Karpas-422 (cell line): ENCODE results near the gene CHTF18. TPM values are rescaled to one million over a fixed set of nuclear protein-coding genes. Genes with fewer than 3 reads are reported as not detected.

Experiments used
- DNase-seq: peaks from one replicate; pipeline ENCODE4 v3.0.0-alpha.2; 2015
- H2AFZ ChIP-seq: fragments of 200-600 bp; sonication (generic); 2 replicates; pipeline ENCODE4 v1.6.1; 2014; ENCODE audit warnings: antibody characterized with exemption, low read length, mixed read lengths
- H3K27ac ChIP-seq: fragments of 200-600 bp; sonication (generic); 2 replicates; pipeline ENCODE4 v1.5.1; 2014; ENCODE audit warnings: mild to moderate bottlenecking, low read length, moderate library complexity
- H3K27me3 ChIP-seq: fragments of 200-600 bp; sonication (generic); 2 replicates; pipeline ENCODE4 v1.6.1; 2014; ENCODE audit warnings: low read length, mixed read lengths
- H3K36me3 ChIP-seq: fragments of 200-600 bp; sonication (generic); 2 replicates; pipeline ENCODE4 v1.6.1; 2014; ENCODE audit warnings: low read length, mixed read lengths; ENCODE audit not compliant: insufficient read depth
- H3K4me1 ChIP-seq: fragments of 200-600 bp; sonication (generic); 2 replicates; pipeline ENCODE4 v1.6.1; 2014; ENCODE audit warnings: mild to moderate bottlenecking, low read length, mixed read lengths
- H3K4me2 ChIP-seq: fragments of 200-600 bp; sonication (generic); 2 replicates; pipeline ENCODE4 v1.6.1; 2014; ENCODE audit warnings: low read length, low read depth, mild to moderate bottlenecking; ENCODE audit not compliant: poor library complexity, severe bottlenecking
- H3K4me3 ChIP-seq: fragments of 200-600 bp; sonication (generic); 2 replicates; pipeline ENCODE4 v1.5.1; 2014; ENCODE audit warnings: mild to moderate bottlenecking, antibody characterized with exemption, low read length, mixed read lengths
- H3K79me2 ChIP-seq: fragments of 200-600 bp; sonication (generic); 2 replicates; pipeline ENCODE4 v1.6.1; 2014; ENCODE audit warnings: mild to moderate bottlenecking, low read length, mixed read lengths
- H3K9ac ChIP-seq: fragments of 200-600 bp; sonication (generic); 2 replicates; pipeline ENCODE4 v1.6.0; 2014; ENCODE audit warnings: low read length
- H3K9me2 ChIP-seq: fragments of 200-600 bp; sonication (generic), shearing (Covaris generic); replicated peaks from 2 replicates; pipeline ENCODE4 v1.6.0; 2014; ENCODE audit warnings: mild to moderate bottlenecking, low read length, moderate library complexity; ENCODE audit not compliant: insufficient read depth
- H3K9me3 ChIP-seq: fragments of 300-700, 200-600 bp; sonication (generic); 2 replicates; pipeline ENCODE4 v1.6.1; 2014; ENCODE audit warnings: low read length, mixed read lengths
- H4K20me1 ChIP-seq: fragments of 200-600 bp; sonication (generic); 2 replicates; pipeline ENCODE4 v1.6.1; 2014; ENCODE audit warnings: mild to moderate bottlenecking, antibody characterized with exemption, low read length, low read depth; ENCODE audit not compliant: insufficient read depth
- total RNA-seq: library from RNA; depleted of rRNA; stranded (reverse); fragments of >200 nt; shearing (Covaris generic); gene quantifications from 2 replicates; pipeline ENCODE4 v1.2.3, GENCODE V29; 2014; ENCODE audit warnings: low replicate concordance

CHTF18 gene
- total RNA-seq, 1 experiment from 2014 or later: 7.9 TPM

GRCh38 chr16:754656-755055, 33.8 kb upstream of the CHTF18 start:
- no peaks in the 10 kb centered on the region for H4K20me1 ChIP-seq
- H3K27ac ChIP-seq: no peak overlapping the region
- H3K9me2 ChIP-seq: no peaks in the 10 kb centered on the region
- no peak overlapping the region for H2AFZ ChIP-seq
- H3K4me2 ChIP-seq: no peak overlapping the region
- no peak overlapping the region for H3K9ac ChIP-seq
- H3K9me3 ChIP-seq: no peaks in the 10 kb centered on the region
- no peak overlapping the region for H3K4me3 ChIP-seq
- no peak for DNase-seq
- no peaks in the 10 kb centered on the region for H3K4me1 ChIP-seq
- H3K79me2 ChIP-seq: no peaks in the 10 kb centered on the region
- no peaks in the 10 kb centered on the region for H3K36me3 ChIP-seq
- no peaks in the 10 kb centered on the region for H3K27me3 ChIP-seq

DNA sequence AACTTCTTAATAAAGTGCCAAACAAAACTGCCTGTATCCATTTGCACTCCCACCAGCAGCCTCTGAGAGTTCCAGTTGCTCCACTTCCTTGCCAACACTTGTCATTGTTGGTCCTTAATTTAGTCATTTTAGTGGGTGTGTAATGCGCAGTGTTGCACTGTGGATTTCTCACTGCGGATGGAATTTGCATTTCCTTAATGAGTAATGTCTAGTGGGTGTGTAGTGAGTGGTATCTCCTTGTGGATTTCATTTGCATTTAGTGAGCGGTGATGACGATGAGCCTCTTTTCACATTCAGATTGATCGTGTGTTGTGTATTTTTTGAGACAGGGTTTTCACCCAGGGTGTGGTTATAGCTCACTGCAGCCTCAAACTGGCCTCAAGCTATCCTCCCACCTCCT, 32.0 kb upstream of the CHTF18 start:
- no peak overlapping the region for H2AFZ ChIP-seq
- DNase-seq: no peak
- H3K9me2 ChIP-seq: no peaks in the 10 kb centered on the region
- no peak overlapping the region for H3K4me3 ChIP-seq
- H3K4me2 ChIP-seq: no peak overlapping the region
- no peaks in the 10 kb centered on the region for H3K36me3 ChIP-seq
- H3K79me2 ChIP-seq: no peaks in the 10 kb centered on the region
- no peak overlapping the region for H3K9ac ChIP-seq
- no peaks in the 10 kb centered on the region for H3K27me3 ChIP-seq
- no peaks in the 10 kb centered on the region for H3K9me3 ChIP-seq
- H3K27ac ChIP-seq: no peak overlapping the region
- H4K20me1 ChIP-seq: no peaks in the 10 kb centered on the region
- no peaks in the 10 kb centered on the region for H3K4me1 ChIP-seq

DNA sequence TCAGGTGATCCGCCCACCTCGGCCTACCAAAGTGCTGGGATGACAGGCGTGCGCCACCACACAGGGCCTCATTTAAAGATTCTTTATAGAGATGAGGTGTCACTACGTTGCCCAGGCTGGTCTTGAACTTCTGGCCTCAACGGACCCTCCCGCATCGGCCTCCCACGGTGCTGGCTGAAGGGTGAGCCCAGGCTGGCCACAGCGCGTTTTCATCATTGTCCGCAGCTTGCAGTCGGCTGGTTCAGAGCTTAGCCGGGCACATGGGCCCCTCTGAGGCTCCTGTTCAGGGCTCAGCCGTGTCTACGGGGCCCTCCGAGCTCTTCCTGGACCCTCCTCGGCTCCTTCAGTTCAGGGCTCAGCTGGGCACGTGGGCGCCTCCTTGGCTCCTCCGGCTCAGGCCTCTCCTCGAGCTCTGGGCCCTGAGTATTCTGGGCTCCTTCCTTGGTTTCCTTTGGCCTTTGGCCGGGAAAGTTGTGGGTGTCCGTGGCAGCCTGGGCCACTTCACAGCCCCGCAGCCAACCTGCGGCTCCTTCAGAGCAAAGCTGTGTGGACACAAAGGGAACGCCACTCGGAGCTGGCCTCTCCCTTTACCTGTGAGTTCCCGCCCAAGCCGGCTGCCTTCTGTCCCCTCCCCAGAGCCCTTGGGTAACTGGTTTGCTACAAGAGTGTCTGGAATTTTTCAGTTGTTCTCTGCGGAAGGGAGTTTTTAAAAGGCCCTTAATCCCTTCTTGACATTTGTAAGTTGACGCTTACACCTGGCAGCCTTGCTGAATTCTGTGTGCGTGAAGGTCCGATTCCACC, 29.1 kb upstream of the CHTF18 start:
- Histone ChIP-seq H3K27me3 (no peaks in the 10 kb centered on the region), H3K9me2 (no peaks in the 10 kb centered on the region), H3K27ac (no peak overlapping the region), H3K4me3 (no peak overlapping the region), H3K4me1 (no peaks in the 10 kb centered on the region), H4K20me1 (no peaks in the 10 kb centered on the region), H3K9me3 (no peaks in the 10 kb centered on the region), H2AFZ (no peak overlapping the region), H3K9ac (no peak overlapping the region), H3K79me2 (no peaks in the 10 kb centered on the region), H3K4me2 (no peak overlapping the region), H3K36me3 (no peaks in the 10 kb centered on the region)
- no peak for DNase-seq

- no peak overlapping the region for H2AFZ ChIP-seq
Observed at GRCh38 chr16:760065-760464, 28.4 kb upstream of the CHTF18 start.

DNA sequence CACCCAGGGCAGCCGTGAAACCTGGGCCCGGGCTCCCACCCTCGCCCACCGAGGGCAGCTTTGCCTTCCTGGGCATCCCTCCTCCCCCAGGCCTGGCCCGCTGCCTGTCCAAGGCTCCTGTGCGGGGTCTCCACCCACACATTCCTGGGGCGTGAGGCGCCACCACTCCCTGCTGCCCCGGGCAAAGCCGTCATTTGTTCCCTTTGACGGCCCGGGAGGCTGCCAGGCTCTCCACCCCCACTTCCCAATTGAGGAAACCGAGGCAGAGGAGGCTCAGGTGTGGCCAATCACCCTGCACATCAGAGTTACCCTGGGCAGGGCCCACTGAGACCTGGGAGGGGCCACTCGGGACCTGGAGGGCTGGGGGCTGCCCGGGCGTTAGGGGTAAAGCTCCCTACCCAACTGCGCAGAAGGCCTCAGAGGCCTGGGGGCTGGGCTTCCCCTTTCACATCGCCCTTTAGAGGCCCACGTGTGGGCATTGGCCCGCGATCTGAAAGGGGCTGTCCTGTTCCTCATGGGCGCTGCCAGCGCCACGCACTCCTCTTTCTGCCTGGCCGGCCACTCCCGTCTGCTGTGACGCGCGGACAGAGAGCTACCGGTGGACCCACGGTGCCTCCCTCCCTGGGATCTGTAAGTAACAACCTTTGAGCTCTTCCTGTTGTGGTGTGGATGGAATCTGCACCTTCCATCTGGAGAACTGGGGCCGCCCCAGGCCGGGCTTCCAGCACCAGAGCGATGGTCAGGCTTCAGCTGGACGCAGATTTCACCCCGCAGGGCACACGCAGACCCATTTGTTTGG, 27.7 kb upstream of the CHTF18 start, which contains the start of gene MSLN:
Gene MSLN, plus strand, starts transcription at position 190 of the 799 bp plus-strand sequence. CDS start 1,947 bp downstream, outside the sequence.
- Histone ChIP-seq H3K36me3 (no peaks in the 10 kb centered on the region), H4K20me1 (no peaks in the 10 kb centered on the region), H2AFZ (no peak within 1 kb of the TSS), H3K9me2 (no peaks in the 10 kb centered on the region), H3K4me3 (no peak within 1 kb of the TSS), H3K4me2 (no peak within 1 kb of the TSS), H3K4me1 (no peaks in the 10 kb centered on the region), H3K79me2 (no peaks in the 10 kb centered on the region), H3K9me3 (no peaks in the 10 kb centered on the region), H3K27me3 (no peaks in the 10 kb centered on the region), H3K27ac (no peak within 1 kb of the TSS), H3K9ac (no peak within 1 kb of the TSS)
- DNase-seq: no peak

More at GRCh38 chr16:760065-760464, 28.4 kb upstream of the CHTF18 start:
- H3K9me3 ChIP-seq: no peaks in the 10 kb centered on the region
- H4K20me1 ChIP-seq: no peaks in the 10 kb centered on the region
- no peaks in the 10 kb centered on the region for H3K79me2 ChIP-seq
- H3K9me2 ChIP-seq: no peaks in the 10 kb centered on the region
- no peak overlapping the region for H3K4me3 ChIP-seq
- H3K4me2 ChIP-seq: no peak overlapping the region
- no peaks in the 10 kb centered on the region for H3K36me3 ChIP-seq
- H3K4me1 ChIP-seq: no peaks in the 10 kb centered on the region
- H3K27ac ChIP-seq: no peak overlapping the region
- no peaks in the 10 kb centered on the region for H3K27me3 ChIP-seq
- DNase-seq: no peak
- H3K9ac ChIP-seq: no peak overlapping the region

GRCh38 chr16:761625-762513, 26.6 kb upstream of the CHTF18 start:
- Histone ChIP-seq H3K4me2 (no peak overlapping the region), H3K27ac (no peak overlapping the region), H3K4me3 (no peak overlapping the region), H2AFZ (no peak overlapping the region), H3K9ac (no peak overlapping the region), H3K4me1 (no peaks in the 10 kb centered on the region), H4K20me1 (no peaks in the 10 kb centered on the region), H3K9me3 (no peaks in the 10 kb centered on the region), H3K9me2 (no peaks in the 10 kb centered on the region), H3K27me3 (no peaks in the 10 kb centered on the region), H3K79me2 (no peaks in the 10 kb centered on the region), H3K36me3 (no peaks in the 10 kb centered on the region)
- DNase-seq: no peak

- no peaks in the 10 kb centered on the region for H4K20me1 ChIP-seq
- no peak overlapping the region for H3K4me2 ChIP-seq
- H3K79me2 ChIP-seq: no peaks in the 10 kb centered on the region
- H3K4me3 ChIP-seq: no peak overlapping the region
- no peaks in the 10 kb centered on the region for H3K36me3 ChIP-seq
- no peak overlapping the region for H3K27ac ChIP-seq
- H3K9me2 ChIP-seq: no peaks in the 10 kb centered on the region
- no peaks in the 10 kb centered on the region for H3K27me3 ChIP-seq
- H3K9ac ChIP-seq: no peak overlapping the region
- H3K4me1 ChIP-seq: no peaks in the 10 kb centered on the region
- no peak for DNase-seq
- no peak overlapping the region for H2AFZ ChIP-seq
- no peaks in the 10 kb centered on the region for H3K9me3 ChIP-seq
Observed at GRCh38 chr16:762595-763268, 25.7 kb upstream of the CHTF18 start.
